GM21515 (cell line): ENCODE results near the gene NTN5.

Experiments used
- ATAC-seq: cut with Tn5 transposase; IDR thresholded peaks from one replicate; pipeline ENCODE4 v1.9.1; 2021; ENCODE audit not compliant: unreplicated experiment

Gene NTN5

GRCh38 chr19:48616041-48616436 lies 56.8 kb downstream of the NTN5 start:
- no peak for ATAC-seq

GRCh38 chr19:48615231-48616040 lies 57.4 kb downstream of the NTN5 start:
- no peak for ATAC-seq

GRCh38 chr19:48614436-48615230 lies 58.2 kb downstream of the NTN5 start, which contains the start of gene FAM83E:
TSS of gene FAM83E (minus strand) at chr19:48615076. CDS start at chr19:48613372, 1,704 bp downstream.
- ATAC-seq: no peak

GRCh38 chr19:48613852-48614435 lies 58.9 kb downstream of the NTN5 start:
- no peak for ATAC-seq

DNA sequence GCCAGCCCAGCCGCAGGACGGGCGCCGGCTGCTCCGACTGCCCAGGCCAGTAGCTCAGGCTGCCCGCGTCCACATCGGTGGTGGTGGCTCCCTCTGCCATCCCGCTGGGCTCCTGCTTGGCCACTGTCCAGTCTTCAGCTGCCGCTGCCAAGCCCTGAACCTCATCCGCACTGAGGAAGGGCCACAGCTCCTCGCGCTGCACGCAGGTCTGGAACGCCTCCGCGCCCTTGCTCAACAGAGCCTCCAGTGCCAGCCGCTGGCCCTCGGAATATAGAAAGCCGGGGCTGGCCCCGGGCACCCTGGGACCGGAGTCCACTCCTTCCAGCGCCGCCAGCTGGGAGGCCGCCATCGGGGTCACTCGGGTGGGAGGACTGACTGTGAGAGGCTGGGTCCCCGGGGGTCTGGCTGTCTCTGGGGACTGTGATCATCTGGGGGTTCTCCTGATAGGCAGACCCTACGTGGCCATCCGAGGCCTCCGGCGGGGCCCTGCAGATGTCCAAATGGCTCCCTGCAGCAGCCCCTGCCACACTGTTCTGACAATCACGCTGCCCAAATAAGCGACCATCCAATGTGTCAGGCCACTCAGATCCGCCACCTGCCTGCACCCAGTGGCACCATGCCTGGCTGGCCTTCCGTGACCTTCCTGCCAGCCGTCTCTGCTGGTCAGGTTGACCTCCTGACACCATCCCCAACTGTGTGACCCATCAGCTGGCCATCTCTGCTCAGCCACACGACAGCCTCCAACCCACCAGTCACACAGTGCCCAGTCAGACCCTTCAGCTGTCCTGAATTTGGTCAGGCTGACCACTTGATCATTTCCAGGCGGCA lies 59.6 kb downstream of the NTN5 start:
- no peak for ATAC-seq

DNA sequence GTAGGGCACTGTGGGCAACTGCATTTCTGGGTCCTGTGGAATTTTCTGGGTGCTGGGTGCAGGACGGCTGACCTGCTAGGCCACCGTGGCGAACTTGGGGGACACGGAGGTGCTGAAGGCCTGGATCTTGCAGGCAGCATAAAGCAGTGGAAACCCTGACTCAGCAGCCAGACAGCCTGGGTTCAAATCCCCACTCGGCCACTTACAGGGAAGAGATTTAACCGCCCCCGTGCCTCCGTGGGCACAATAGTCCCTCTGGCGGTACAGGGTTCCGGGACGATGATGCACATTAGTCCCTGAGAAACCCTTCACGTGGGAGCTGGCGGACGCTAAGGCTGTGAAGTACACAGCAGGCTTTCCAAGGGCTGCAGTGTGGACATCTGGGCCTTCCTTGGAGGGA lies 60.9 kb downstream of the NTN5 start:
- no peak for ATAC-seq
